Right lobe of liver (tissue), 4 donors: ENCODE results near the gene OR5AC2.

ENCODE experiments used
- CTCF ChIP-seq, 4 donors: fragments of 200-600 bp in 3 of 4; fragments of 450-650 bp in 1 of 4; IDR thresholded peaks; one replicate each; pipeline versions ENCODE4 v1.5.1 to v1.8.0; 2016 to 2022; ENCODE audit warnings: antibody characterized with exemption in 4 of 4, mild to moderate bottlenecking in 2 of 4
- POLR2A ChIP-seq: fragments of 450-650 bp; IDR thresholded peaks from one replicate; pipeline ENCODE4 v1.6.1; 2017; ENCODE audit warnings: antibody characterized with exemption, mild to moderate bottlenecking
- donor health status: DM: no; HTN: no; CAD: no.
- donor health status: DM: no; HTN: no; CAD: no.
- donor health status: DM: no; HTN: yes; CAD: no.

- TF ChIP-seq CTCF (IDR thresholded peaks at IDR 0.05) (no peak), POLR2A (no peak)
Observed at GRCh38 chr3:98095882-98096281, 8.9 kb downstream of the OR5AC2 start.
